ENCODE results near the gene TRIM29. TPM values are rescaled to one million over a fixed set of nuclear protein-coding genes. Genes with fewer than 3 reads are reported as not detected.

Gene TRIM29
- total and polyA plus RNA-seq, 2 of the 13 experiments (the other 11 are each of a cell fraction or from before 2014, with no cell fraction given), result 0.86 TPM

DNA sequence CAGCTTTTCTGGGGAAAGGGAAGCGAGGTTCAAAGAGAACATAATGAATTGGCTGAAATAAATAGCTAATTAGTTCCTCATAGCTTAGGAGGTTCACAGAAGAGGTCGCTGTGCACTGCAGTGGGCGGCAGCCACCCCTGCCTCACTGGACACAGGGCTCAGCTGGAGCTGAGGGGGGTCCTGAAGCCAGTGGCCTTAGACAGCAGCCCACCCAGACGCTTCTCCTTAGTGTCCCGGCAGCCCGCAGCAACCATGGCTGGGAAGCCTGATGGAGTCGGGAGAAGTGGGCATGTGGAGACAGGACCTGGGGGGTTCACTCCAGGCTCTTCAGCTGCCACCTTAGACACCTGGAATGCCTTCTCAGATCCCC is 75.4 kb downstream of the TRIM29 start:
- FAIRE-seq (no peak), DNase-seq (ENCODE audit: low spot score) (no peak), ATAC-seq (no peak)
- Histone ChIP-seq H3K9ac (ENCODE audit: insufficient read depth, low read depth, low read length) (no peak overlapping the region), H3K27me3 (ENCODE audit: control insufficient read depth in 1 of 2, insufficient read depth in 2 of 2, low read length in 2 of 2) (peaks cover 9 to 84% of the 10 kb centered on the region in 2 experiments; a peak in 4 of 5 replicates), H2AFZ (ENCODE audit: low read length) (no peak overlapping the region), H4K20me1 (ENCODE audit: insufficient read depth, low read length) (no peaks in the 10 kb centered on the region), H3K4me1 (ENCODE audit: insufficient read depth, low read length) (no peaks in the 10 kb centered on the region), H3K4me2 (ENCODE audit: low read depth, low read length) (no peak overlapping the region), H3K27ac (ENCODE audit: extremely low read length, insufficient read depth, low read length) (no peak overlapping the region), H3K36me3 (replicated peaks in 1 of 2; ENCODE audit: control insufficient read depth in 1 of 2, insufficient read depth in 2 of 2, low read length in 2 of 2) (no peaks in the 10 kb centered on the region), H3K9me3 (ENCODE audit: low read length) (no peaks in the 10 kb centered on the region), H3K79me2 (ENCODE audit: insufficient read depth, low read length) (no peaks in the 10 kb centered on the region), H3K4me3 (replicated peaks in 1 of 3; ENCODE audit: insufficient read depth in 1 of 3, low read depth in 2 of 3, low read length in 3 of 3) (no peak overlapping the region)
- no TSS peak for BruUV-seq (replicated peaks)
- ChIA-PET POLR2A (no interaction called here), CTCF (ENCODE audit: low intra/inter-chr PET ratio, low total read pairs) (no interaction called here)
- WGBS (ENCODE audit: low lambda C conversion rate), result 60% methylated on average over 3 of the region's 7 CpGs
- intact Hi-C loops (cut with micrococcal nuclease; ENCODE audit: unreplicated experiment) (no loop called here), in situ Hi-C loops (cut with HindIII; ENCODE audit: extremely low pct_ligation_motif_present, low pct_unique_long_range_greater_than_20kb) (no loop called here)
- no peak for TF ChIP-seq KLF12 (CRISPR knock-in tag; IDR thresholded peaks at IDR 0.05; ENCODE audit: borderline replicate concordance)

DNA sequence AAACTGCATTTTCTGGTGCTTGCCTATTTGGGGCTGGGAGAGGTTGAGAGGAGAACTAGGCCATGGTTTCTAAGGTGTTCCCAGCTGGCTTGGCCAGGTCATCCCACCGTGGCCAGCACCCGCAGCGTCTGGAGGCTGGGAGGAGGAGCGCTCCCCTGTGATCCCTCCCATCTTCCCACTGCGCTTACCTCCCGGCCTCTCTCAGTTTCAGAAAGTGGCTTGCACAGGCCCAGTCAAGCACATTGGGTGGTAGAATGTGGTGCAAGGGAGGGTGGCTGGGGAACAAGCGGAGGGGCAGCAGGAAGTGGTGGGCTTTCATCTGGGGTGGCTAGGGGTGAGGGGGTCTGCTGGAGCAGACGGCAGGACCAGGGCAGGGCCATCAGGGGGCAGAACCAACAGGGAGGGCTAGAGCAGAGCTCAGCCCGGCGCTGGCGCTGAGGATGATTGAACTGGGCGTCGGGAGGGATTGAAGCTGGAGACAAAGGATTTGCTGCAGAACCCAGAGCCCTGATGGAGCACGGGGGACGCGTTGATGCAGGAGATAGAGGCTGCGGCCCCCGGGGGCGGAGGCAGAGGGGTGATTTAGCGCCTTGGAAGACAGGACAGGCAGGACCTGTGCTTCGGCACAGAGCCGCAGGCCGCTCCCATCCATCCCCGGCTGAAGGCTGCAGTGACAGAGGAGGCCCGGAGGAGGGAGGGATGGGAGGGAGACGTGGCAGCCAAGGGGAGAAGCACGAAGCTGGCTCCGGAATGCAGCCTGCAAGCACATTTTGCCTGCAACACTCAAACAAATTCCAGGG is 76.0 kb downstream of the TRIM29 start:
- DNase-seq (ENCODE audit: low spot score), result no peak
- Histone ChIP-seq H3K36me3 (replicated peaks in 1 of 2; ENCODE audit: control insufficient read depth in 1 of 2, insufficient read depth in 2 of 2, low read length in 2 of 2) (no peaks in the 10 kb centered on the region), H4K20me1 (ENCODE audit: insufficient read depth, low read length) (no peaks in the 10 kb centered on the region), H2AFZ (ENCODE audit: low read length) (no peak overlapping the region), H3K9me3 (ENCODE audit: low read length) (no peaks in the 10 kb centered on the region), H3K27me3 (ENCODE audit: control insufficient read depth in 1 of 2, insufficient read depth in 2 of 2, low read length in 2 of 2) (peaks cover 9 to 79% of the 10 kb centered on the region in 2 experiments; a peak in 4 of 5 replicates), H3K4me1 (ENCODE audit: insufficient read depth, low read length) (no peaks in the 10 kb centered on the region), H3K27ac (ENCODE audit: extremely low read length, insufficient read depth, low read length) (no peak overlapping the region), H3K4me2 (ENCODE audit: low read depth, low read length) (no peak overlapping the region), H3K79me2 (ENCODE audit: insufficient read depth, low read length) (no peaks in the 10 kb centered on the region), H3K9ac (ENCODE audit: insufficient read depth, low read depth, low read length) (no peak overlapping the region), H3K4me3 (replicated peaks in 1 of 3; ENCODE audit: insufficient read depth in 1 of 3, low read depth in 2 of 3, low read length in 3 of 3) (no peak overlapping the region)
- intact Hi-C loops (cut with micrococcal nuclease; ENCODE audit: unreplicated experiment), result no loop called here
- FAIRE-seq, result no peak
- TF ChIP-seq ZNF24 (IDR thresholded peaks at IDR 0.05), result no peak
- no peak for TF ChIP-seq PLRG1 (conservative IDR thresholded peaks at IDR 0.05)
- TF ChIP-seq NFIC (IDR thresholded peaks at IDR 0.05; ENCODE audit: low read length), result no peak
- peak; percentile 35; the same call in 1 of the 3 replicates for ATAC-seq
- in situ Hi-C loops (cut with HindIII; ENCODE audit: extremely low pct_ligation_motif_present, low pct_unique_long_range_greater_than_20kb), result no loop called here
- no TSS peak for BruUV-seq (replicated peaks)
- CTCF ChIA-PET (ENCODE audit: low intra/inter-chr PET ratio, low total read pairs), result no interaction called here
- POLR2A ChIA-PET, result no interaction called here
- WGBS (ENCODE audit: low lambda C conversion rate), result 37% methylated on average over 26 of the region's 28 CpGs

Other genes starting within 250 kb of the TRIM29 start
- gene OAF, start 72.9 kb upstream of the TRIM29 start, total RNA-seq (2016; rRNA removed; fragmentation: Illumina TruSeq; extraction: Trizol), result 37.5 and 63.7 TPM in 2 replicates
- 92.9 and 94.6 TPM in 2 replicates for gene OAF, start 72.9 kb upstream of the TRIM29 start, polyA plus RNA-seq (2011; rRNA removed)
- not detected in 2 replicates for gene POU2F3, start 102.0 kb upstream of the TRIM29 start, total RNA-seq (2016; rRNA removed; fragmentation: Illumina TruSeq; extraction: Trizol)
- gene POU2F3, start 102.0 kb upstream of the TRIM29 start, polyA plus RNA-seq (2011; rRNA removed), result not detected in 2 replicates
- 4.1 and 6.1 TPM in 2 replicates for gene TLCD5, start 187.2 kb upstream of the TRIM29 start, total RNA-seq (2016; rRNA removed; fragmentation: Illumina TruSeq; extraction: Trizol)
- 7.2 and 7.6 TPM in 2 replicates for gene TLCD5, start 187.2 kb upstream of the TRIM29 start, polyA plus RNA-seq (2011; rRNA removed)
- 54.4 and 72.2 TPM in 2 replicates for gene ARHGEF12, start 198.3 kb upstream of the TRIM29 start, total RNA-seq (2016; rRNA removed; fragmentation: Illumina TruSeq; extraction: Trizol)
- 16.2 and 17.9 TPM in 2 replicates for gene ARHGEF12, start 198.3 kb upstream of the TRIM29 start, polyA plus RNA-seq (2011; rRNA removed)

All from HepG2 (cell line).